Measurements from ENCODE around the gene SLC2A10. TPM values are rescaled to one million over a fixed set of nuclear protein-coding genes. Genes with fewer than 3 reads are reported as not detected.

Gene SLC2A10
- total RNA-seq, 2 experiments from 2014 or later = not detected

- Mint-ChIP-seq H3K36me3 (ENCODE audit: low read depth) (no peaks in the 10 kb centered on the region), H3K9me3 (ENCODE audit: low read depth) (peaks cover 8% of the 10 kb centered on the region), H3K4me1 (no peaks in the 10 kb centered on the region), H3K27ac (no peak overlapping the region), H3K27me3 (peaks cover 2% of the 10 kb centered on the region), H3K4me3 (no peak overlapping the region)
- POLR2A ChIA-PET = no interaction called here
- CTCF ChIA-PET = interaction anchor here (0.9 kb wide), 2 partner anchors 10 to 33 kb away, joined by 3 to 4 read pairs; no protein-coding TSS in a partner anchor
- intact Hi-C loops (cut with DNase I, micrococcal nuclease) = no loop called here
- DNase-seq (peak; percentile 34), ATAC-seq (peak; percentile 83)
These were observed 11.5 kb downstream of the SLC2A10 start for GRCh38 chr20:46720776-46721425.

DNA sequence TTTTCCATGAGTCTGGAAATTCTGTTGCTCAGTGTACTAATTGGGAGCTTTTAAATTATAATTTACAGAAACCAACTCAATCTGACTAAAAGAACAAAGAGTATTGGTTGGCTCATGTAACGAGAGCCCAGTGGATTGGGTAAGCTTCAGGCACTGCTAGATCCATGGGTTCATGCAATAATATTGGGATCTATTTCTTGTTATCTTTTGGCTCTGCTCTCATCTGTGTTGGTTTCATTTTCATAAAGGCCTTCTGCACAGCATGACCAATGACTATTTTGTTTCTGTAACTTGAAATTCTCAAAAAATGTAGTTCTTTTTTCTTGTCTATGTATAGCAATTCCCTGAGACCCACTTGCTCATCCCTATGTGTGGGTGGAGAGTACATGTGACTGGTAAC, 12.0 kb downstream of the SLC2A10 start:
- ChIA-PET CTCF (interaction anchor here (0.9 kb wide), 1 partner anchor 32 kb away, joined by 3 read pairs; no protein-coding TSS in a partner anchor), POLR2A (no interaction called here)
- ATAC-seq = no peak
- Mint-ChIP-seq H3K27me3 (peaks cover 2% of the 10 kb centered on the region), H3K4me1 (no peaks in the 10 kb centered on the region), H3K36me3 (ENCODE audit: low read depth) (no peaks in the 10 kb centered on the region), H3K27ac (no peak overlapping the region), H3K4me3 (no peak overlapping the region), H3K9me3 (ENCODE audit: low read depth) (peaks cover 8% of the 10 kb centered on the region)
- intact Hi-C loops (cut with DNase I, micrococcal nuclease) = no loop called here
- no peak for DNase-seq

DNA sequence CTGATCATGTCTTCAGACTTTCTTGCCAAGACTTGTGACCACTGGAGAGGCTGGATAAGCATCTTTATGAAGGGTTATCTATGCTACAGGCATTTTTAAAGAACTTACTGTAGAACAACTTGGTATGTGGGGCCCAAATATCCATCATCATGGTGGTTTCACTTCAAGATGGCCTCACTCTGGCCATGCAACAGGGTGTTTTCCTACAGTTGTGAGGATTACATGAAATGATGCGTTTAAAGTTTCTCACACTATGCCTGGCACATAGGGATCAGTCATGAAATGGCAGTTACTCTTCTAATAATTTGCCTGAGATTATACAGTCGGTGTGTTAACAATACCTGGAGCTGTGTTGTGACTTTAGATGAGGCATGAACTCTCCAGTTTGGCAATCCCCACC, 13.0 kb downstream of the SLC2A10 start:
- CTCF ChIA-PET = no interaction called here
- POLR2A ChIA-PET = no interaction called here
- Mint-ChIP-seq H3K9me3 (ENCODE audit: low read depth) (peaks cover 8% of the 10 kb centered on the region), H3K27ac (no peak overlapping the region), H3K36me3 (ENCODE audit: low read depth) (no peaks in the 10 kb centered on the region), H3K27me3 (peaks cover 2% of the 10 kb centered on the region), H3K4me3 (no peak overlapping the region), H3K4me1 (no peaks in the 10 kb centered on the region)
- DNase-seq (no peak), ATAC-seq (no peak)
- intact Hi-C loops (cut with DNase I, micrococcal nuclease) = no loop called here

DNA sequence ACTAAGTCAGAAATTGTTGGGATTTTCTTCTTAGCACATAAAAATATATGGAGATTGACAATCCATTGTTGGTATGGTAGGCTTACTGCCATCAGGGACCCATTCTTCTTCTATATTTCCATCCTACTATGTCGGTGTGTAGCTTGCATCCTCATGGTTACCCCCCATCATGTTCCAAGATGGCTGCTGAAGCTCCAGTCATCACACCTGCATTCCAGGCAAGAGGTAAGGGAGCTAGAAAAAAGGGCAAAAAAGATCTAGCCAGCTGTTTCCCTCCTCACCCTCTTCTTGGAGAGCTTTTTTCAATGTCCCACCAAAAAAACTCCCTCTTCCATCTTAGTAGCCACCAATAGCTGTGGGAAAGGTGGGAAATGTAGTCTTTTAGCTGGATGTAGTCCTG, 13.6 kb downstream of the SLC2A10 start:
- POLR2A ChIA-PET = no interaction called here
- ATAC-seq (no peak), DNase-seq (no peak)
- no peak overlapping the region for H3K27ac Mint-ChIP-seq
- H3K4me3 Mint-ChIP-seq = no peak overlapping the region
- no peaks in the 10 kb centered on the region for H3K4me1 Mint-ChIP-seq
- no peaks in the 10 kb centered on the region for H3K27me3 Mint-ChIP-seq
- H3K36me3 Mint-ChIP-seq (ENCODE audit: low read depth) = no peaks in the 10 kb centered on the region
- peaks cover 8% of the 10 kb centered on the region for H3K9me3 Mint-ChIP-seq (ENCODE audit: low read depth)
- CTCF ChIA-PET = no interaction called here
- intact Hi-C loops (cut with DNase I, micrococcal nuclease) = no loop called here

- no peak overlapping the region for H3K4me3 Mint-ChIP-seq
- ChIA-PET CTCF (no interaction called here), POLR2A (no interaction called here)
- H3K27ac Mint-ChIP-seq = no peak overlapping the region
- H3K27me3 Mint-ChIP-seq = no peaks in the 10 kb centered on the region
- H3K36me3 Mint-ChIP-seq (ENCODE audit: low read depth) = no peaks in the 10 kb centered on the region
- H3K9me3 Mint-ChIP-seq (ENCODE audit: low read depth) = peaks cover 8% of the 10 kb centered on the region
- DNase-seq (no peak), ATAC-seq (no peak)
- intact Hi-C loops (cut with DNase I, micrococcal nuclease) = no loop called here
- H3K4me1 Mint-ChIP-seq = no peaks in the 10 kb centered on the region
These were observed 15.0 kb downstream of the SLC2A10 start for GRCh38 chr20:46724343-46724959.

GRCh38 chr20:46725186-46726165, 16.0 kb downstream of the SLC2A10 start:
- Mint-ChIP-seq H3K27me3 (peaks cover 5% of the 10 kb centered on the region), H3K27ac (no peak overlapping the region), H3K36me3 (ENCODE audit: low read depth) (no peaks in the 10 kb centered on the region), H3K9me3 (ENCODE audit: low read depth) (peaks cover 2% of the 10 kb centered on the region), H3K4me3 (no peak overlapping the region), H3K4me1 (peaks cover 3% of the 10 kb centered on the region)
- DNase-seq = no peak
- intact Hi-C loops (cut with DNase I, micrococcal nuclease) = no loop called here
- POLR2A ChIA-PET = interaction anchor here (0.6 kb wide), 1 partner anchor 280 kb away, joined by 3 read pairs; no protein-coding TSS in a partner anchor
- CTCF ChIA-PET = no interaction called here
- no peak for ATAC-seq

DNA sequence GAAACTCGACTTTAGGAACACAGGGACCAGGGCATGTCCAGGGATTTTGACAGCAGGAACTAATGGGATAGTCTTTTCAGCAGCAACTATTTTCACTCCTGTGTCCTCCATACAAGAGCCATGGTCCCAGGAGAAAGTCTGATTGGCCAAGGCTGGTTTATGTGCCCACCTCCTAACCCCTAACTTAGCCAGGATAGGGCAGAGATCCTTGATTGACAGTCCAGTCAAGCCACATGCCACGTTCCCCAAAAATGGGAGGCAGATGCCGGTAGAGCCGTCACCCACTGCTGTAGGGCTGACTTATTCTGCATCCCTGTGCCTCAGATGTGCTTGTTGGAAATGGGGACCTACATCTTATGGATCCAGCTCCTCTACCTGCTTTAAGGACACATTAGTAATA, 22.3 kb downstream of the SLC2A10 start:
- H3K27me3 Mint-ChIP-seq = peaks cover 7% of the 10 kb centered on the region
- POLR2A ChIA-PET = no interaction called here
- ATAC-seq (no peak), DNase-seq (no peak)
- no peaks in the 10 kb centered on the region for H3K36me3 Mint-ChIP-seq (ENCODE audit: low read depth)
- no peaks in the 10 kb centered on the region for H3K9me3 Mint-ChIP-seq (ENCODE audit: low read depth)
- H3K4me3 Mint-ChIP-seq = no peak overlapping the region
- H3K27ac Mint-ChIP-seq = no peak overlapping the region
- CTCF ChIA-PET = no interaction called here
- peaks cover 3% of the 10 kb centered on the region for H3K4me1 Mint-ChIP-seq
- intact Hi-C loops (cut with DNase I, micrococcal nuclease) = no loop called here

GRCh38 chr20:46735436-46735835, 26.0 kb downstream of the SLC2A10 start:
- no peak for DNase-seq
- ChIA-PET POLR2A (interaction anchor here (0.7 kb wide), 1 partner anchor 590 kb away, joined by 3 read pairs; no protein-coding TSS in a partner anchor), CTCF (no interaction called here)
- Mint-ChIP-seq H3K27me3 (peaks cover 12% of the 10 kb centered on the region), H3K4me3 (no peak overlapping the region), H3K4me1 (no peaks in the 10 kb centered on the region), H3K36me3 (ENCODE audit: low read depth) (no peaks in the 10 kb centered on the region), H3K9me3 (ENCODE audit: low read depth) (no peaks in the 10 kb centered on the region), H3K27ac (no peak overlapping the region)
- no peak for ATAC-seq
- intact Hi-C loops (cut with DNase I, micrococcal nuclease) = no loop called here

GRCh38 chr20:46739431-46740213, 30.2 kb downstream of the SLC2A10 start:
- CTCF ChIA-PET = interaction anchor here (1.2 kb wide), 1 partner anchor 18 kb away, joined by 3 read pairs; no protein-coding TSS in a partner anchor
- POLR2A ChIA-PET = no interaction called here

GRCh38 chr20:46740214-46740609, 30.8 kb downstream of the SLC2A10 start:
- no peak overlapping the region for H3K27ac Mint-ChIP-seq
- intact Hi-C loops (cut with DNase I, micrococcal nuclease) = no loop called here
- H3K4me3 Mint-ChIP-seq = no peak overlapping the region
- no peaks in the 10 kb centered on the region for H3K4me1 Mint-ChIP-seq
- H3K27me3 Mint-ChIP-seq = peaks cover 35% of the 10 kb centered on the region
- H3K9me3 Mint-ChIP-seq (ENCODE audit: low read depth) = no peaks in the 10 kb centered on the region
- no peak for ATAC-seq
- no peak for DNase-seq
- ChIA-PET POLR2A (no interaction called here), CTCF (interaction anchor here (1.2 to 1.4 kb wide), 2 partner anchors 13 to 17 kb away, joined by 3 to 5 read pairs; no protein-coding TSS in a partner anchor)
- H3K36me3 Mint-ChIP-seq (ENCODE audit: low read depth) = no peaks in the 10 kb centered on the region

More at GRCh38 chr20:46739431-46740213, 30.2 kb downstream of the SLC2A10 start:
- Mint-ChIP-seq H3K27me3 (peaks cover 34% of the 10 kb centered on the region), H3K36me3 (ENCODE audit: low read depth) (no peaks in the 10 kb centered on the region), H3K9me3 (ENCODE audit: low read depth) (no peaks in the 10 kb centered on the region), H3K4me1 (no peaks in the 10 kb centered on the region), H3K27ac (no peak overlapping the region), H3K4me3 (no peak overlapping the region)
- ATAC-seq = no peak
- no peak for DNase-seq
- intact Hi-C loops (cut with DNase I, micrococcal nuclease) = no loop called here

All from activated CD4-positive, alpha-beta T cell treated with anti-CD3 and anti-CD28 coated beads for 36 hours (primary cell).